Measurements from ENCODE around the gene CAMK4. TPM values are rescaled to one million over a fixed set of nuclear protein-coding genes. Genes with fewer than 3 reads are reported as not detected.

Gene CAMK4
- total RNA-seq, 1 experiment from 2014 or later = 23.3 TPM

DNA sequence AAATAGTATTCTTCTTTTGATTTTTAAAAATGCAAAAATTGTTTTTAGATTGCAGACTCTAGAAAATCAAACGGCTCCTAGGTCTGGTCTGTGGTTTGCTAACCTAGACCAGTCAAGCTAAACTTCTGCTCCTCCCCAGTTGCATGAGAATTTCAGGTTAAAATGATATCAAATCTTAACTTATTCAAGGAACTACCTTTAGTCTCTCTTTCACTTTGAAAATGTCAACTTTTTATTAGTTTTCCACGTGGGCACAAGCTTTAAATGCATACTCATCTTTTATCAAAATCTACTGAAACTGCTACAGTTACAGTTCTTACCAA is 8.8 kb downstream of the CAMK4 start:
- Mint-ChIP-seq H3K4me3 (ENCODE audit: low read depth, unreplicated experiment) (no peak overlapping the region), H3K27ac (ENCODE audit: unreplicated experiment) (no peak overlapping the region), H3K4me1 (ENCODE audit: low read depth, unreplicated experiment) (peaks cover 17% of the 10 kb centered on the region), H3K36me3 (ENCODE audit: insufficient read depth, unreplicated experiment) (no peaks in the 10 kb centered on the region), H3K9me3 (ENCODE audit: low read depth, unreplicated experiment) (no peaks in the 10 kb centered on the region), H3K27me3 (ENCODE audit: unreplicated experiment) (no peaks in the 10 kb centered on the region)
- CTCF ChIA-PET = no interaction called here
- TF ChIP-seq, protein P1, sequence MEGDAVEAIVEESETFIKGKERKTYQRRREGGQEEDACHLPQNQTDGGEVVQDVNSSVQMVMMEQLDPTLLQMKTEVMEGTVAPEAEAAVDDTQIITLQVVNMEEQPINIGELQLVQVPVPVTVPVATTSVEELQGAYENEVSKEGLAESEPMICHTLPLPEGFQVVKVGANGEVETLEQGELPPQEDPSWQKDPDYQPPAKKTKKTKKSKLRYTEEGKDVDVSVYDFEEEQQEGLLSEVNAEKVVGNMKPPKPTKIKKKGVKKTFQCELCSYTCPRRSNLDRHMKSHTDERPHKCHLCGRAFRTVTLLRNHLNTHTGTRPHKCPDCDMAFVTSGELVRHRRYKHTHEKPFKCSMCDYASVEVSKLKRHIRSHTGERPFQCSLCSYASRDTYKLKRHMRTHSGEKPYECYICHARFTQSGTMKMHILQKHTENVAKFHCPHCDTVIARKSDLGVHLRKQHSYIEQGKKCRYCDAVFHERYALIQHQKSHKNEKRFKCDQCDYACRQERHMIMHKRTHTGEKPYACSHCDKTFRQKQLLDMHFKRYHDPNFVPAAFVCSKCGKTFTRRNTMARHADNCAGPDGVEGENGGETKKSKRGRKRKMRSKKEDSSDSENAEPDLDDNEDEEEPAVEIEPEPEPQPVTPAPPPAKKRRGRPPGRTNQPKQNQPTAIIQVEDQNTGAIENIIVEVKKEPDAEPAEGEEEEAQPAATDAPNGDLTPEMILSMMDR (IDR thresholded peaks at IDR 0.05; ENCODE audit: unreplicated experiment) = no peak
- BruUV-seq (replicated peaks) = no TSS peak
- no peak for DNase-seq
- intact Hi-C loops (cut with micrococcal nuclease; ENCODE audit: unreplicated experiment) = no loop called here

DNA sequence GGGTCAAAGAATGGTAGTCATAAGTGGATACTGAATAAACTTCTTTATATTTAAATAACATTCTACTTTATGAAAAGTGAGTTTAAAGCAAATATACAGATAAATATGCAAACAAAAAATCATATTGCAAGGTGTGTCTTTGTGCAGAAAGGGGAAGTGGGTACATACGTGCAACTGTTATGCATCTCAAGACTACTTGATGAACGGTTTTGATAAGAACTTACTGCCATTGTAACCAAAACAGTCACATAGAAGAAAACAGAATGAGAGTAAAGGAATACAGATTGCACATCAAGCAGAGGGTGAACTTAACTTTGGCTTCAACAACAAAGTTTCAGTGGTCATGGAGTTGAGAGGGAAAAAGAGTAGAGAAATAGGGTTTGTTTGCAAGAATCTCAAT is 9.9 kb downstream of the CAMK4 start:
- TF ChIP-seq, protein P1 (IDR thresholded peaks at IDR 0.05; ENCODE audit: unreplicated experiment) = no peak
- Mint-ChIP-seq H3K27me3 (ENCODE audit: unreplicated experiment) (no peaks in the 10 kb centered on the region), H3K4me1 (ENCODE audit: low read depth, unreplicated experiment) (peaks cover 18% of the 10 kb centered on the region), H3K4me3 (ENCODE audit: low read depth, unreplicated experiment) (no peak overlapping the region), H3K9me3 (ENCODE audit: low read depth, unreplicated experiment) (no peaks in the 10 kb centered on the region), H3K27ac (ENCODE audit: unreplicated experiment) (no peak overlapping the region), H3K36me3 (ENCODE audit: insufficient read depth, unreplicated experiment) (no peaks in the 10 kb centered on the region)
- DNase-seq = no peak
- CTCF ChIA-PET = no interaction called here
- BruUV-seq (replicated peaks) = no TSS peak
- intact Hi-C loops (cut with micrococcal nuclease; ENCODE audit: unreplicated experiment) = no loop called here

DNA sequence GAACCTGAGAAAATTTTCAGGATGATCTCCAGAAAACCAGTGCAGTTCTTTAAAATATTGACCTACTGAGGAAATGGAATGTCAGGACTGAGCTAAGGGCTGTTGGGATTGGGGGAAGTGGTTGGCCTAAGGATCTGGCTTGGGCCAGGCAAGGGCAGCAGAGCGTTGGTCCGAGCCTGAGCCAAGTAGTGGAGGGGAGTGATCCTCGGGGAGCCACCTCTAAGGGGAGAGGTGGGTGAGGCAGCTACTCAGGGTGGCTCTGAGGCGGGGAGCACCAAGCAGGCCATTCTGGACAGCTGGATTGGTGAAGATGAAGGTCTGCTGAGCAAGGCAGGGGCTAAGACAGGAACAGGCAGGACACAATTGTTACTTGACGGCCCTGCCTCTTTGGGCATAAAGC is 11.5 kb downstream of the CAMK4 start:
- TF ChIP-seq, protein P1 (IDR thresholded peaks at IDR 0.05; ENCODE audit: unreplicated experiment) = no peak
- DNase-seq = no peak
- peaks cover 18% of the 10 kb centered on the region for H3K4me1 Mint-ChIP-seq (ENCODE audit: low read depth, unreplicated experiment)
- no peaks in the 10 kb centered on the region for H3K9me3 Mint-ChIP-seq (ENCODE audit: low read depth, unreplicated experiment)
- intact Hi-C loops (cut with micrococcal nuclease; ENCODE audit: unreplicated experiment) = no loop called here
- H3K4me3 Mint-ChIP-seq (ENCODE audit: low read depth, unreplicated experiment) = no peak overlapping the region
- CTCF ChIA-PET = interaction anchor here (2.1 kb wide), 1 partner anchor 8 kb away, joined by 5 read pairs; no protein-coding TSS in a partner anchor
- no TSS peak for BruUV-seq (replicated peaks)
- no peaks in the 10 kb centered on the region for H3K27me3 Mint-ChIP-seq (ENCODE audit: unreplicated experiment)
- no peaks in the 10 kb centered on the region for H3K36me3 Mint-ChIP-seq (ENCODE audit: insufficient read depth, unreplicated experiment)
- no peak overlapping the region for H3K27ac Mint-ChIP-seq (ENCODE audit: unreplicated experiment)

- H3K4me1 Mint-ChIP-seq (ENCODE audit: low read depth, unreplicated experiment) = peaks cover 18% of the 10 kb centered on the region
- BruUV-seq (replicated peaks) = no TSS peak
- CTCF ChIA-PET = interaction anchor here (0.6 to 2.1 kb wide), 3 partner anchors 9 to 31 kb away, joined by 3 to 5 read pairs (median 5); partner anchors contain the start of gene CAMK4
- H3K27me3 Mint-ChIP-seq (ENCODE audit: unreplicated experiment) = no peaks in the 10 kb centered on the region
- intact Hi-C loops (cut with micrococcal nuclease; ENCODE audit: unreplicated experiment) = no loop called here
- no peaks in the 10 kb centered on the region for H3K36me3 Mint-ChIP-seq (ENCODE audit: insufficient read depth, unreplicated experiment)
- TF ChIP-seq, protein P1 (IDR thresholded peaks at IDR 0.05; ENCODE audit: unreplicated experiment) = no peak
- no peak for DNase-seq
- H3K27ac Mint-ChIP-seq (ENCODE audit: unreplicated experiment) = no peak overlapping the region
- no peaks in the 10 kb centered on the region for H3K9me3 Mint-ChIP-seq (ENCODE audit: low read depth, unreplicated experiment)
- no peak overlapping the region for H3K4me3 Mint-ChIP-seq (ENCODE audit: low read depth, unreplicated experiment)
These were observed 12.2 kb downstream of the CAMK4 start for GRCh38 chr5:111236348-111236747.
